Cardiac muscle cell (in vitro differentiated cells and primary cell): ENCODE measurements around the gene AGTPBP1. TPM values are rescaled to one million over a fixed set of nuclear protein-coding genes. Genes with fewer than 3 reads are reported as not detected.

Experiments used
- DNase-seq, 2 donors: peaks; one replicate each; pipeline versions ENCODE4 v3.0.0 to v3.0.0-alpha.2; 2010 to 2017; ENCODE audit warnings: low read depth in 1 of 2, low spot score in 1 of 2
- H3K27ac ChIP-seq: fragments of 200-600 bp; sonication (generic); 2 replicates; pipeline ENCODE4 v1.5.1; 2016
- H3K27me3 ChIP-seq: fragments of 200-600 bp; sonication (generic); 2 replicates; pipeline ENCODE4 v1.6.0; 2016; ENCODE audit warnings: control low read depth
- H3K36me3 ChIP-seq: fragments of 200-600 bp; sonication (generic); 2 replicates; pipeline ENCODE4 v1.5.1; 2016; ENCODE audit warnings: control low read depth
- H3K4me1 ChIP-seq: fragments of 200-600 bp; sonication (generic); 2 replicates; pipeline ENCODE4 v1.8.1; 2017; ENCODE audit warnings: low read depth, mild to moderate bottlenecking, mixed run types
- H3K4me3 ChIP-seq: fragments of 200-600 bp; sonication (generic); 2 replicates; pipeline ENCODE4 v1.5.1; 2016; ENCODE audit warnings: mild to moderate bottlenecking
- H3K9me3 ChIP-seq: fragments of 200-600 bp; sonication (generic); 2 replicates; pipeline ENCODE4 v1.5.1; 2017; ENCODE audit warnings: low read depth, mild to moderate bottlenecking, control low read depth
- polyA plus RNA-seq: library from polyadenylated mRNA; unstranded; fragments of >200 nt; fragmentation: Nextera tagmentation; extraction: Ambion mirVana; gene quantifications from 2 replicates; pipeline ENCODE4 v1.2.1, GENCODE V29; 2016
- total RNA-seq: library from RNA; depleted of rRNA; stranded (reverse); fragments of >200 nt; gene quantifications from 2 replicates; pipeline ENCODE4 v1.2.3, GENCODE V29; 2016
- TF ChIP-seq, protein P1 (sequence below): IDR thresholded peaks from 2 replicates; pipeline ENCODE4 v1.5.1; 2012; ENCODE audit warnings: low read depth, mild to moderate bottlenecking, low read length

The AGTPBP1 gene
- total and polyA plus RNA-seq, 2 experiments from 2014 or later: 15.0 to 30.5 TPM

DNA sequence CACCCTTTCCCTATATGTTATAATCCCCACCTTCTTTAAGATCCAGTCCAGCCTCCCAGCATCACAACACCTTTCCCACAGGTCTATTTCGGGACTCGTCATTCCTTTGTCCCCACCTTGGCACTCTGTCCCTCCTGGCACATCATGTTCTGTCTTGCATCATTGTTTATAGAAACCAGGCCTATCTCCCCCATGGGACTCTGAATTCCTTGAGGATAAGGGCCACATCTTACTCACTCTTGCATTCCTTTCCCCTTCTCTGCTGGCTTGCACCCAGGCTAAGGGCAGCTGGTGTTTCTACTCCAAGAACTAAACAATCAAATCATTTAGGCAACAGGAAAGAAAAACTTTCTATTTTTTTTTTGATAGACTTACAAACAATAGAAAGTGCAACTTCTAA, 205.7 kb downstream of the AGTPBP1 start:
- DNase-seq: peak in 1 of 2 donors; percentile 97
- Histone ChIP-seq H3K4me1 (no peaks in the 10 kb centered on the region), H3K9me3 (no peaks in the 10 kb centered on the region), H3K4me3 (no peak overlapping the region), H3K27me3 (no peaks in the 10 kb centered on the region), H3K36me3 (no peaks in the 10 kb centered on the region), H3K27ac (no peak overlapping the region)
- TF ChIP-seq, protein P1, sequence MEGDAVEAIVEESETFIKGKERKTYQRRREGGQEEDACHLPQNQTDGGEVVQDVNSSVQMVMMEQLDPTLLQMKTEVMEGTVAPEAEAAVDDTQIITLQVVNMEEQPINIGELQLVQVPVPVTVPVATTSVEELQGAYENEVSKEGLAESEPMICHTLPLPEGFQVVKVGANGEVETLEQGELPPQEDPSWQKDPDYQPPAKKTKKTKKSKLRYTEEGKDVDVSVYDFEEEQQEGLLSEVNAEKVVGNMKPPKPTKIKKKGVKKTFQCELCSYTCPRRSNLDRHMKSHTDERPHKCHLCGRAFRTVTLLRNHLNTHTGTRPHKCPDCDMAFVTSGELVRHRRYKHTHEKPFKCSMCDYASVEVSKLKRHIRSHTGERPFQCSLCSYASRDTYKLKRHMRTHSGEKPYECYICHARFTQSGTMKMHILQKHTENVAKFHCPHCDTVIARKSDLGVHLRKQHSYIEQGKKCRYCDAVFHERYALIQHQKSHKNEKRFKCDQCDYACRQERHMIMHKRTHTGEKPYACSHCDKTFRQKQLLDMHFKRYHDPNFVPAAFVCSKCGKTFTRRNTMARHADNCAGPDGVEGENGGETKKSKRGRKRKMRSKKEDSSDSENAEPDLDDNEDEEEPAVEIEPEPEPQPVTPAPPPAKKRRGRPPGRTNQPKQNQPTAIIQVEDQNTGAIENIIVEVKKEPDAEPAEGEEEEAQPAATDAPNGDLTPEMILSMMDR: no peak

DNA sequence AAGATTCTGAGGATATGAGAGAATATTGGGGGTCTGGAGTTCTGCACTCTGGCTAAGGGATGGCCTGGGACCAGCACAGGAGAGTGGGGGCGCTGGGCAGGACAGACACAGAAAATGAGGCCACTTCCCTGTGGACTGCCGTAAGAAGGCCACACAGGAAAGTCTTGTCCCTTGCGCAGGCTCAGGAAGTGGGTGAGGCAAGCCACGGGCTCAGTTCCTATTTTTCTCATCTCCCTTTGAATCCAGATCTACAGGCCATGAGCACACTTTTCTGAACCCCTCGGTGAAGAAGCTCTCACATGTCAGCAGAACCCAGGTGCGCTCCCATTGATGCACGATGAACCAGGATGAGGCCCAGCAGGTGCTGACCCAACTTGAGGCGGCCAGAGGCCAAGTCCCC, 207.4 kb downstream of the AGTPBP1 start:
- no peak for DNase-seq
- no peaks in the 10 kb centered on the region for H3K27me3 ChIP-seq

DNA sequence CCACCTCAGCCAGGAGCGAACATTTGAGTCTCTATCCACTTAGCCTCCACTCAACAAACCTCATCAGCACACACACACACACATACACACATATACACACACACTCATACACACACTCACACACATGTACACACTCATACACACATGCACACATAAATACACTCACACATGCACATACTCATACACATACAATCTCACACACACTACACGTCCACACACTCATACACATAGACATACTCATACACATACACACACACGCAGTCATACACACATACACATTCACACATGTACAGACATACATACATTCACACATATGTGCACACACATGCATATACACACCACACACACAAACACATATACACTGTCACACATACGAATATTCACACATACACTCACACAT, 208.2 kb downstream of the AGTPBP1 start:
- no peak overlapping the region for H3K27ac ChIP-seq
- no peaks in the 10 kb centered on the region for H3K27me3 ChIP-seq
- H3K36me3 ChIP-seq: no peaks in the 10 kb centered on the region
- no peak overlapping the region for H3K4me3 ChIP-seq
- no peaks in the 10 kb centered on the region for H3K4me1 ChIP-seq
- H3K9me3 ChIP-seq: no peaks in the 10 kb centered on the region
- no peak for DNase-seq
- TF ChIP-seq, protein P1: no peak

More for the DNA sequence above, 207.4 kb downstream of the AGTPBP1 start:
- H3K27ac ChIP-seq: no peak overlapping the region
- H3K4me1 ChIP-seq: no peaks in the 10 kb centered on the region
- H3K9me3 ChIP-seq: no peaks in the 10 kb centered on the region
- TF ChIP-seq, protein P1: no peak
- no peak overlapping the region for H3K4me3 ChIP-seq
- no peaks in the 10 kb centered on the region for H3K36me3 ChIP-seq

DNA sequence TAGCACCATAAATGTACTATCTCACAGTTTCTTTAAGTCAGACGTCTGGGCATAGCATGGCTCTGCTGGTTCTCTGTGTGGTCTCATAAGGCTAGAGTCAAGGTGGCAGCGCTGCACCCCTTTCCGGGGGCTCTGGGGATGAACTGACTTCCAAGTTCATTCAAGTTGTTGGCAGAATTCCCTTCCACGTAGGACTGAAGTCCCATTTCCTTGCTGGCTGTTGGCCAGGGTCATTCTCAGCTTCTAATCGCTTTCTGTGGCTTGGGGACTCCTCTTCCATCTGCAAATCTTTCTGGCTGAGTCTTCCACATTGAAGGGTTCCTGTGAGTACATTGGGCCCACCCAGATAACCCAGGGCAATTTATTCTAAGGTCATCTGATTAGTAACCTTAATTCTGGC, 211.0 kb downstream of the AGTPBP1 start:
- H3K36me3 ChIP-seq: no peaks in the 10 kb centered on the region
- no peak for DNase-seq
- TF ChIP-seq, protein P1: no peak
- peaks cover 3% of the 10 kb centered on the region for H3K4me1 ChIP-seq
- no peak overlapping the region for H3K4me3 ChIP-seq
- H3K9me3 ChIP-seq: no peaks in the 10 kb centered on the region
- no peak overlapping the region for H3K27ac ChIP-seq
- H3K27me3 ChIP-seq: no peaks in the 10 kb centered on the region

DNA sequence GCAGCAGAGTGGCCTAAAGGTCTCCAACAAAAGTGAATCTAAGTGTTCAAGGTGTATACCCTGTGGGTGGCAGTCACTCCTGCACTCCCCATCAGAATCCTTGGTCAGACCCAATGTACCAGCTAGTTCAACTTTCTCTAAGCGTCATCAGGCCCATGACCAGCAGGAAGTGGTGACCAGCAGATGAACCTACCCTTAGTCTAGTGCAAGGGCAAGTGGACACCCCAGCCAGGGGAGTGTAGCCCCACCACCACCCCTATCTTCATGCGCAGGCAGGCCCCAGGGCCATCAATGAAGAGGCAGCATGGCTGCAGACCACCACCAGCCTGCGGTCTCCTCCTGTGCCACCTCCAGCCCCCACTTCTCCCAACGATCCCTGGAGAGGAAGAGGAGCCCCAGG, 213.1 kb downstream of the AGTPBP1 start:
- TF ChIP-seq, protein P1: no peak
- Histone ChIP-seq H3K4me1 (peaks cover 3% of the 10 kb centered on the region), H3K9me3 (no peaks in the 10 kb centered on the region), H3K4me3 (no peak overlapping the region), H3K27me3 (peaks cover 13% of the 10 kb centered on the region), H3K27ac (no peak overlapping the region), H3K36me3 (no peaks in the 10 kb centered on the region)
- no peak for DNase-seq

DNA sequence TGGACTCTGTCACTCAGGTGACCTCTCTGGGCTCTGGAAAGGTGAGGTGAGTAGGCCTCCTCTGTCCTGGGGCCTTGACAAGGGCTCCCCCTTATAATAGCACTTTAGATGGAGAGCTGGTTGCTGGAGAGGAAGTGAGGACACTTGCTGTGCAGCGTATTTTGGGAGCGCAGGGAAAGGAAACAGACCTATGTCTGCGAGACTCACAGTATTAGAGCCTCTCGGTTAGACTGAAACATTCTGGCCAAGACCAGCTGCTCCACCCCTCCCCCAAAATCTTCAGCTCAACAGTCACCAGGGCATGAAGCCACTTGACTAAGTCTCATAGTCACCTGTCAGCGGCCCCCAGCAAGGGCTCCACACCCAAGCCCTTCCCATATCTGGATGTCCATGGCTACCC, 213.6 kb downstream of the AGTPBP1 start:
- DNase-seq: no peak
- H3K36me3 ChIP-seq: no peaks in the 10 kb centered on the region
- no peaks in the 10 kb centered on the region for H3K9me3 ChIP-seq
- H3K27ac ChIP-seq: no peak overlapping the region
- TF ChIP-seq, protein P1: no peak
- peaks cover 3% of the 10 kb centered on the region for H3K4me1 ChIP-seq
- H3K4me3 ChIP-seq: no peak overlapping the region
- peaks cover 17% of the 10 kb centered on the region for H3K27me3 ChIP-seq
